H1 (cell line): Measurements from ENCODE around the gene WASF3. TPM values are rescaled to one million over a fixed set of nuclear protein-coding genes. Genes with fewer than 3 reads are reported as not detected.

Source experiments
- CTCF ChIA-PET: fragments of 300-600 bp; sonication (Branson Sonifier 250); formaldehyde crosslinking; loops from one replicate; lab custom pipeline; 2021; ENCODE audit not compliant: partially characterized antibody; lab: Charles Lee
- POLR2A ChIA-PET: fragments of 300-600 bp; sonication (Branson Sonifier 250); formaldehyde crosslinking; loops from one replicate; lab custom pipeline; 2021; ENCODE audit warnings: inconsistent platforms; ENCODE audit not compliant: partially characterized antibody; lab: Charles Lee
- DNase-seq, 2 experiments: peaks; one replicate each; pipeline versions ENCODE4 v3.0.0 to v3.0.0-alpha.2; 2010 to 2022; ENCODE audit warnings: low spot score in 2 of 2, low read depth in 1 of 2, mixed read lengths in 1 of 2
- FAIRE-seq: peaks from 2 replicates; lab custom pipeline; 2011; peaks lifted over from hg19 to GRCh38; lab: Jason Lieb, UNC
- H2AFZ ChIP-seq: 2 replicates; pipeline ENCODE4 v1.8.1; 2012; ENCODE audit warnings: low read length, inconsistent platforms
- H2AK5ac ChIP-seq: 2 replicates; pipeline ENCODE4 v1.6.1; 2013; ENCODE audit warnings: low read depth, low read length
- H2BK120ac ChIP-seq: replicated peaks from 2 replicates; pipeline ENCODE3; 2013; ENCODE audit warnings: low read depth, low read length, inconsistent platforms
- H2BK12ac ChIP-seq: 2 replicates; pipeline ENCODE4 v1.6.1; 2013; ENCODE audit warnings: low read depth, low read length
- H2BK15ac ChIP-seq: 2 replicates; pipeline ENCODE4 v1.6.1; 2013; ENCODE audit warnings: low read length
- H2BK20ac ChIP-seq: 2 replicates; pipeline ENCODE4 v1.6.1; 2013; ENCODE audit warnings: low read length
- H2BK5ac ChIP-seq: 2 replicates; pipeline ENCODE4 v1.6.1; 2013; ENCODE audit warnings: low read depth, low read length
- H3K14ac ChIP-seq: 2 replicates; pipeline ENCODE4 v1.6.1; 2013; ENCODE audit warnings: inconsistent platforms; ENCODE audit not compliant: insufficient read length
- H3K18ac ChIP-seq: 2 replicates; pipeline ENCODE4 v1.6.1; 2013; ENCODE audit warnings: low read length; ENCODE audit errors: extremely low read depth
- H3K23ac ChIP-seq: 2 replicates; pipeline ENCODE4 v1.6.1; 2013; ENCODE audit warnings: inconsistent platforms; ENCODE audit not compliant: insufficient read length
- H3K23me2 ChIP-seq: 2 replicates; pipeline ENCODE4 v1.6.1; 2013; ENCODE audit warnings: low read depth, low read length
- H3K27ac ChIP-seq: 2 replicates; pipeline ENCODE4 v1.6.1; 2011; ENCODE audit warnings: low read depth, low read length, inconsistent platforms
- H3K27me3 ChIP-seq, 4 experiments: replicated peaks in 1 of 4; 1 replicate in 1 of 4; 2 replicates in 3 of 4; pipeline versions ENCODE4 v1.6.1 to v1.8.1; 2011 to 2013; ENCODE audit warnings: low read length in 3 of 4, mild to moderate bottlenecking in 3 of 4, inconsistent platforms in 2 of 4, mixed read lengths in 2 of 4, moderate library complexity in 1 of 4; ENCODE audit not compliant: control insufficient read depth in 3 of 4, insufficient read depth in 3 of 4; ENCODE audit errors: extremely low read depth in 1 of 4
- H3K36me3 ChIP-seq, 4 experiments: 2 replicates each; pipeline versions ENCODE4 v1.6.1 to v1.8.1; 2011 to 2013; ENCODE audit warnings: mild to moderate bottlenecking in 4 of 4, low read length in 3 of 4, moderate library complexity in 2 of 4, control low read depth in 1 of 4, inconsistent platforms in 1 of 4; ENCODE audit not compliant: insufficient read depth in 4 of 4, control insufficient read depth in 2 of 4
- H3K4ac ChIP-seq: replicated peaks from 2 replicates; pipeline ENCODE3; 2013; ENCODE audit warnings: low read length, low read depth, mixed read lengths, inconsistent platforms; ENCODE audit not compliant: insufficient read length
- H3K4me1 ChIP-seq, 4 experiments: replicated peaks in 1 of 4; 1 replicate in 1 of 4; 2 replicates in 3 of 4; pipeline versions ENCODE4 v1.6.1 to v1.8.1; 2011 to 2013; ENCODE audit warnings: low read length in 3 of 4, inconsistent platforms in 2 of 4, mixed read lengths in 1 of 4; ENCODE audit not compliant: insufficient read depth in 4 of 4, control insufficient read depth in 3 of 4
- H3K4me2 ChIP-seq, 2 experiments: 2 replicates each; pipeline versions ENCODE4 v1.6.1 to v1.8.1; 2011 to 2013; ENCODE audit warnings: low read depth in 2 of 2, low read length in 2 of 2, control low read depth in 1 of 2, inconsistent platforms in 1 of 2, mild to moderate bottlenecking in 1 of 2; ENCODE audit not compliant: insufficient read depth in 1 of 2
- H3K4me3 ChIP-seq, 4 experiments: fragments of 200-600, 300-600 bp in 1 of 4; sonication (generic), shearing (Covaris generic), sonication (Bioruptor Twin) in 1 of 4; 2 replicates each; pipeline versions ENCODE4 v1.5.1 to v1.8.1; 2011 to 2016; ENCODE audit warnings: low read length in 4 of 4, low read depth in 3 of 4, control low read depth in 2 of 4, inconsistent platforms in 2 of 4, mild to moderate bottlenecking in 2 of 4, mixed read lengths in 1 of 4, moderate library complexity in 1 of 4; ENCODE audit not compliant: insufficient read depth in 2 of 4; ENCODE audit errors: extremely low read depth in 1 of 4
- H3K56ac ChIP-seq: replicated peaks from 2 replicates; pipeline ENCODE3; 2013; ENCODE audit warnings: low read depth, mild to moderate bottlenecking, mixed read lengths, low read length, inconsistent platforms; ENCODE audit not compliant: insufficient read length
- H3K79me1 ChIP-seq: 2 replicates; pipeline ENCODE4 v1.6.1; 2013; ENCODE audit warnings: low read depth, low read length, control low read depth
- H3K79me2 ChIP-seq, 2 experiments: 2 replicates each; pipeline versions ENCODE4 v1.6.1 to v1.8.1; 2012 to 2013; ENCODE audit warnings: low read length in 2 of 2, mild to moderate bottlenecking in 2 of 2, inconsistent platforms in 1 of 2; ENCODE audit not compliant: insufficient read depth in 2 of 2, control insufficient read depth in 1 of 2
- H3K9ac ChIP-seq, 4 experiments: replicated peaks in 1 of 4; 1 replicate in 1 of 4; 2 replicates in 3 of 4; pipeline versions ENCODE4 v1.6.1 to v1.8.1; 2011 to 2013; ENCODE audit warnings: low read depth in 3 of 4, low read length in 3 of 4, control low read depth in 2 of 4, mild to moderate bottlenecking in 2 of 4, moderate library complexity in 2 of 4, inconsistent platforms in 1 of 4; ENCODE audit errors: extremely low read depth in 1 of 4
- H3K9me3 ChIP-seq, 2 experiments: 2 replicates each; pipeline versions ENCODE4 v1.6.1 to v1.8.1; 2012 to 2013; ENCODE audit warnings: mild to moderate bottlenecking in 2 of 2, moderate library complexity in 2 of 2, control low read depth in 1 of 2, inconsistent platforms in 1 of 2, low read depth in 1 of 2, low read length in 1 of 2, mixed read lengths in 1 of 2; ENCODE audit not compliant: insufficient read depth in 2 of 2
- H4K20me1 ChIP-seq, 2 experiments: replicated peaks in 1 of 2; 2 replicates each; pipeline versions ENCODE3 to v1.8.1; 2011 to 2013; ENCODE audit warnings: inconsistent platforms in 2 of 2, low read length in 2 of 2, mild to moderate bottlenecking in 1 of 2; ENCODE audit not compliant: insufficient read depth in 2 of 2, control insufficient read depth in 1 of 2
- H4K5ac ChIP-seq: 2 replicates; pipeline ENCODE4 v1.6.1; 2013; ENCODE audit warnings: low read length, low read depth, mixed read lengths, inconsistent platforms; ENCODE audit not compliant: insufficient read length
- H4K8ac ChIP-seq: 2 replicates; pipeline ENCODE4 v1.8.0; 2013; ENCODE audit warnings: mild to moderate bottlenecking, moderate library complexity, low read length, inconsistent platforms; ENCODE audit not compliant: insufficient read depth; ENCODE audit errors: extremely low read depth
- H4K91ac ChIP-seq: replicated peaks from 2 replicates; pipeline ENCODE3; 2013; ENCODE audit warnings: low read length, mixed read lengths, inconsistent platforms; ENCODE audit not compliant: insufficient read length
- NRF1 ChIP-seq: IDR thresholded peaks from 2 replicates; pipeline ENCODE4 v1.6.1; 2011; ENCODE audit warnings: mild to moderate bottlenecking, low read depth, low read length, improper control_type of control experiment
- RAD21 ChIP-seq, 2 experiments: IDR thresholded peaks in 1 of 2; conservative IDR thresholded peaks in 1 of 2; 2 replicates each; pipeline ENCODE4 v1.6.1; 2011; ENCODE audit warnings: low read depth in 2 of 2, low read length in 2 of 2, improper control_type of control experiment in 1 of 2, inconsistent platforms in 1 of 2, mild to moderate bottlenecking in 1 of 2, moderate library complexity in 1 of 2
- RXRA ChIP-seq: IDR thresholded peaks from 2 replicates; pipeline ENCODE4 v1.6.1; 2011; ENCODE audit warnings: low read depth, mild to moderate bottlenecking, low read length, moderate library complexity; ENCODE audit not compliant: insufficient read depth
- SAP30 ChIP-seq: fragments of 300-600 bp; sonication (generic); IDR thresholded peaks from 2 replicates; pipeline ENCODE4 v1.7.1; 2012; ENCODE audit warnings: low read length, moderate library complexity, mild to moderate bottlenecking, inconsistent platforms; ENCODE audit not compliant: insufficient read depth, insufficient replicate concordance
- SP1 ChIP-seq: IDR thresholded peaks from 2 replicates; pipeline ENCODE4 v1.6.1; 2011; ENCODE audit warnings: low read depth, low read length
- SP2 ChIP-seq: IDR thresholded peaks from 2 replicates; pipeline ENCODE4 v1.6.1; 2012; ENCODE audit warnings: mild to moderate bottlenecking, low read length, inconsistent platforms
- WGBS, 2 experiments: shearing (Covaris generic) in 1 of 2; methylation state at CpG; one replicate each; pipeline versions ENCODE4 v1.1.6 to v1.1.7; 2013 to 2015; ENCODE audit warnings: low lambda C conversion rate in 2 of 2, mixed read lengths in 2 of 2, inconsistent platforms in 1 of 2, low coverage in 1 of 2, missing lambda C conversion rate in 1 of 2; ENCODE audit not compliant: insufficient replicate concordance in 2 of 2, insufficient coverage in 1 of 2, insufficient read length in 1 of 2; ENCODE audit errors: extremely low coverage in 1 of 2, missing lambda C conversion rate in 1 of 2; 5-methylcytosine and 5-hydroxymethylcytosine counted together
- polyA plus RNA-seq, 7 experiments: library from polyadenylated mRNA; depleted of rRNA in 3 of 7; stranded (reverse) in 5 of 7; unstranded in 2 of 7; fragments of >200 nt in 5 of 7; fragments of 200-250 nt in 2 of 7; gene quantifications; 1 replicate in 5 of 7; 2 replicates in 1 of 7; 4 replicates in 1 of 7; pipeline versions ENCODE4 v1.2.1 to v1.2.3, GENCODE V29; 2011 to 2013; ENCODE audit warnings: missing spikeins in 2 of 7, mixed read lengths in 2 of 7
- total RNA-seq: library from RNA; stranded (reverse); fragmentation: NEBNext Ultra II Directional; extraction: Animal tissue kit (Norgen Biotek cat#: 25700); gene quantifications from 2 replicates; pipeline ENCODE4 v1.2.1, GENCODE V29; 2021

WASF3 gene
- total and polyA plus RNA-seq, 2 of the 8 experiments (the other 6 are each of a cell fraction or from before 2014, with no cell fraction given): 18.7 to 39.8 TPM

GRCh38 chr13:26606631-26607030, 49.1 kb downstream of the WASF3 start:
- Histone ChIP-seq H4K20me1 (peaks cover 2% of the 10 kb centered on the region in 2 experiments), H3K79me1 (no peaks in the 10 kb centered on the region; the same call in 1 of the 2 replicates), H2AFZ (no peak overlapping the region), H3K27ac (no peak overlapping the region), H3K4me3 (no peak overlapping the region), H3K9ac (no peak overlapping the region), H3K4ac (no peak overlapping the region), H3K18ac (no peak overlapping the region), H4K91ac (no peak overlapping the region), H3K27me3 (no peaks in the 10 kb centered on the region), H3K9me3 (no peaks in the 10 kb centered on the region), H3K36me3 (no peaks in the 10 kb centered on the region), H3K23me2 (no peaks in the 10 kb centered on the region), H3K56ac (no peak overlapping the region), H4K5ac (no peak overlapping the region), H3K4me2 (no peak overlapping the region), H2BK5ac (no peak overlapping the region), H3K79me2 (peaks cover 0 to 65% of the 10 kb centered on the region in 2 experiments; a peak in 2 of 4 replicates), H3K4me1 (peaks cover 0 to under 1% (median 0%) of the 10 kb centered on the region in 4 experiments; a peak in 1 of 7 replicates), H2AK5ac (no peak overlapping the region), H3K23ac (no peak overlapping the region), H4K8ac (no peak overlapping the region), H2BK20ac (no peak overlapping the region), H2BK120ac (no peak overlapping the region), H2BK15ac (no peak overlapping the region), H2BK12ac (no peak overlapping the region), H3K14ac (no peak overlapping the region)
- POLR2A ChIA-PET: interaction anchor here (1.9 kb wide), 1 partner anchor 15 kb away, joined by 5 read pairs; no protein-coding TSS in a partner anchor
- WGBS, 2 experiments: 77% methylated on average over 4 of the region's 4 CpGs; no CpG with 5 or more reads in 1 of the 2 experiments
- FAIRE-seq (no peak), DNase-seq (no peak)
- TF ChIP-seq RXRA (no peak), NRF1 (no peak), SAP30 (no peak), SP1 (no peak), SP2 (no peak), RAD21 (IDR thresholded peaks at IDR 0.05 in 1 of 2, conservative IDR thresholded peaks at IDR 0.05 in 1 of 2; ENCODE audit: low read depth in 2 of 2, low read length in 2 of 2) (no peak)
- CTCF ChIA-PET: interaction anchor here (0.6 to 2.7 kb wide), 18 partner anchors 8 to 554 kb away, joined by 3 to 15 read pairs (median 4); no protein-coding TSS in a partner anchor
